Measurements from ENCODE around the gene HOXC12.
A peak's percentile ranks its signal among the peaks of the same experiment; 100 is the strongest.

HOXC12 gene

GRCh38 chr12:53978477-53979356 is 24.0 kb downstream of the HOXC12 start (continued):
- no peak for TF ChIP-seq SETDB1 (IDR thresholded peaks at IDR 0.05; ENCODE audit: insufficient read length, low read length)
- TF ChIP-seq FEZF1 (tag by site-specific recombination; IDR thresholded peaks at IDR 0.05): peak; percentile 58
- TF ChIP-seq ZBTB48 (tag by site-specific recombination; IDR thresholded peaks at IDR 0.05): peak; percentile 56
- TF ChIP-seq ZNF837 (tag by site-specific recombination; IDR thresholded peaks at IDR 0.05): no peak
- no peak for TF ChIP-seq ZNF488 (tag by site-specific recombination; IDR thresholded peaks at IDR 0.05)
- peak; percentile 97 for TF ChIP-seq PRDM6 (tag by site-specific recombination; IDR thresholded peaks at IDR 0.05)
- peak; percentile 48; the same call in 1 of the 2 replicates for TF ChIP-seq KLF10 (tag by site-specific recombination; IDR thresholded peaks at IDR 0.05)
- TF ChIP-seq PRDM2 (tag by site-specific recombination; IDR thresholded peaks at IDR 0.05; ENCODE audit: borderline replicate concordance): no peak
- peak; percentile 92 for TF ChIP-seq ZFHX2 (tag by site-specific recombination; conservative IDR thresholded peaks at IDR 0.05)
- TF ChIP-seq ZSCAN23 (tag by site-specific recombination; IDR thresholded peaks at IDR 0.05): no peak
- 0 out of 2 replicates have a peak, but pooled peaks have one; percentile 8 for TF ChIP-seq ZNF366 (tag by site-specific recombination; conservative IDR thresholded peaks at IDR 0.05)
- no peak for TF ChIP-seq ZNF416 (tag by site-specific recombination; IDR thresholded peaks at IDR 0.05)

GRCh38 chr12:53980104-53980801 is 25.6 kb downstream of the HOXC12 start:
- ChIA-PET POLR2A (interaction anchor here (0.8 kb wide), 1 partner anchor 158 kb away, joined by 3 read pairs; no protein-coding TSS in a partner anchor), CTCF (interaction anchor here (0.8 to 1.4 kb wide), 2 partner anchors 28 to 235 kb away, joined by 3 read pairs; partner anchors contain the start of gene HOXC8)
- H3K27ac ChIP-seq (ENCODE audit: extremely low read depth, low read depth, low read length): peak overlapping the region; percentile 91; the same call in 1 of the 2 replicates
- peaks cover 34% of the 10 kb centered on the region for H3K4me1 ChIP-seq (ENCODE audit: control insufficient read depth, insufficient read depth, low read length)
- no peaks in the 10 kb centered on the region for H3K36me3 ChIP-seq (ENCODE audit: control insufficient read depth in 2 of 2, insufficient read depth in 1 of 2, low read length in 2 of 2)
- H3K4me3 ChIP-seq (ENCODE audit: low read depth, low read length): no peak overlapping the region
- H3K9me3 ChIP-seq (ENCODE audit: control insufficient read depth, insufficient read depth, low read depth, low read length): no peaks in the 10 kb centered on the region
- peak; percentile 10; the same call in 1 of the 2 replicates for TF ChIP-seq WT1 (tag by site-specific recombination; IDR thresholded peaks at IDR 0.05)
- 0 out of 2 replicates have a peak, but pooled peaks have one; percentile 14 for TF ChIP-seq KLF8 (tag by site-specific recombination; IDR thresholded peaks at IDR 0.05)
- no peak for TF ChIP-seq ZNF16 (tag by site-specific recombination; IDR thresholded peaks at IDR 0.05; ENCODE audit: low read depth)
- TF ChIP-seq ZNF10 (tag by site-specific recombination; IDR thresholded peaks at IDR 0.05): peak; percentile 89
- peak; percentile 13 for TF ChIP-seq ZBTB8A (tag by site-specific recombination; IDR thresholded peaks at IDR 0.05)
- peak; percentile 96 for TF ChIP-seq PRDM1 (tag by site-specific recombination; IDR thresholded peaks at IDR 0.05)
- TF ChIP-seq ZNF311 (tag by site-specific recombination; IDR thresholded peaks at IDR 0.05; ENCODE audit: borderline replicate concordance): no peak
- TF ChIP-seq ZBTB17 (tag by site-specific recombination; IDR thresholded peaks at IDR 0.05): peak; percentile 61; the same call in 1 of the 2 replicates
- TF ChIP-seq ZNF366 (tag by site-specific recombination; conservative IDR thresholded peaks at IDR 0.05): peak; percentile 93
- TF ChIP-seq SP2 (tag by site-specific recombination; IDR thresholded peaks at IDR 0.05): 0 out of 2 replicates have a peak, but pooled peaks have one; percentile 22
- TF ChIP-seq EGR2 (tag by site-specific recombination; IDR thresholded peaks at IDR 0.05; ENCODE audit: low read depth): peak; percentile 49; the same call in 1 of the 2 replicates
- no peak for TF ChIP-seq BCL6B (tag by site-specific recombination; IDR thresholded peaks at IDR 0.05)
- no peak for TF ChIP-seq GLIS2 (tag by site-specific recombination; IDR thresholded peaks at IDR 0.05)

All from HEK293 (cell line).